GM21786 (cell line): ENCODE measurements around the gene NFIX.

Experiments used
- ATAC-seq: cut with Tn5 transposase; IDR thresholded peaks from one replicate; pipeline ENCODE4 v1.9.1; 2021; ENCODE audit not compliant: unreplicated experiment

Gene NFIX

DNA sequence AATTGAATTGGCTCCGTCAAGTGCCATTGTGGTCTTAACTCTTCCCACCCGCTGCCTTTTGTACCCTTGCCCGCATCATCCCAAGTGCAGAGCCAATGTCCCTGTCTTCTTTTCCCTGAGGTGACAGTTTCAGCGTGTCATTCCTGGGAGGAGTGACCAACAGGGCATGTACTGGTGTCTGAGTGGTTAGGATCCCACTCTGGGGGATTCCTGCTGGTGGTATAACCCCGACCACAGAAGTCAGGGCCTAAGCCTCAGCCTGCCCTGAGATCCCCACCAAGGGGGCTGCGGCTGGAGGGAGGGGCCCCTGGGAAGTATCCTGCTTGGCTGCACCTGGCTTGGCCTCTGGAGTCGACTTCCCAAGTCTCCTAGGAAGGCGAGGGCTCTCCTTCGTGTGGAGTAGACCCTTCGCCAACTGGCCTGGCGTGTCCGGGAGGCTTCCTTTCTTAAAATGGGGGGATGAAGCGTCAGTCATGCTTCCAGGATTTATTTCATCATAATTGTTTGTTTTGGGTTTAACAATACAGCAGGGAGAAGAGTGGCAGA lies 40.6 kb downstream of the NFIX start:
- ATAC-seq: no peak

DNA sequence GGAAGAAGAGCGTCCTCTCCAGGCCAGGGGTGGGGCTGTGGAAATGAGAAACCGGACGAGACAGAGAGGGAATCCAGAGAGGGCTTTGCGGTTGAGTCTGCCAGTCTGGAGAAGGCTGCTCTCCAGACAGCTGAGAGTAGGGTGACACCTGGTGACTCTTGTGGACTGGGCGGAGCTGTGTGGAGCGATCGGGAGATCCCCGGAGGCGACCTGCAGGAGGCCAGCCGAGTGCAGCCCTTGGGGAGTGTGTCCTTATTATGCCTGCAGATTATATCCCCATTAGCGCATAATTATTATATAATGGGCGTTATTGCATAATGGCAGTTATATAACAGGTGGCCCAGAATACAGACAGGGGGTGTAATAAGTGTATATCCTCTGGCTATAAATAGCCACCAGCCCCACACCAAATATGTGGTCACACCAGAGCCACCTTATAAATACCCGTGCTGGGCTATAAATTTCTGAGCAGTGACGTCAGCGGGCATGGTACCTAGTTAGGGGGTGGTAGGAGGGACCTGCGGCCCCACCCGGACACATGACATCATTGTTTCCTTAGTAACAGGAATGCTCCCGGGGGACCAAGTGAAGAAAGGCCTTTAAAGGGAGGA lies 41.2 kb downstream of the NFIX start:
- ATAC-seq: no peak

DNA sequence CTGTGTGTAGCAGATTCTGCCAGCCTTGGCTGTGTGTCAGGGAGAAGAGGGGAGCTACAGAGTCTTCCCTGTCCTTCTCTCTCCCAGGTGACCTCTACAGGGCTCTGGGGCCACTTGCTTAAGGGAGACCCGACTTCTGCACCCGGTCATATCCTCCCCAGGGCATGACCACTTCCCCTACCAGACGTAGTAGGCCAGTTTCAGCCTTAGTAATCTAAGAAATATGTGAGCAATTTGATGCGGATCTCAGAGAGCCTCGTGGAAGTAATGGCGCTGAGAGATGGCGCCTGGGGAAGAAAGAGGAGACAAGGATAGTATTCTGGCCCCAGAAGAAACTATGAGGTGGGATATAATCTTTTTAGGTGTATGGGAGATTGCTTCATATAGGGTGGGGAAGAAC lies 41.9 kb downstream of the NFIX start:
- ATAC-seq: no peak

DNA sequence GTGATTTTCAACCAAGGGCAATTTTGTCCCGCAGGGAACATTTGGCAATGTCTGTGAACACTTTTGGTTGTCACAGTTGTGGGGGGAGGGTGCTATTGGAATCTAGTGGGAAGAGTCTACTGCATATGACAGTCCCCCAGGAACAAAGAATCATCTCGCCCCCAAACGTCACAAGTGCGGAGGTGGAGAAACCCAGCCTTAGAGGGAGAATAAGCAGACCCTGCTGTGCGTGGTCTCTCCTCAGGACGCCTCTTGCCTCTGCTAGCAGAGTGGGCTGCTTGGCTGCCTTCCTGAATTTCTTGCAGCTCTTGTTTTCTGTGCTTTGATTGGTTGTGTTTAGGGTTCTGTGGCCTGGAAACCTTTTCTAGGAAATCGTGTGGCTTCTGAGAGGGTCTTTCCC lies 42.5 kb downstream of the NFIX start:
- no peak for ATAC-seq

DNA sequence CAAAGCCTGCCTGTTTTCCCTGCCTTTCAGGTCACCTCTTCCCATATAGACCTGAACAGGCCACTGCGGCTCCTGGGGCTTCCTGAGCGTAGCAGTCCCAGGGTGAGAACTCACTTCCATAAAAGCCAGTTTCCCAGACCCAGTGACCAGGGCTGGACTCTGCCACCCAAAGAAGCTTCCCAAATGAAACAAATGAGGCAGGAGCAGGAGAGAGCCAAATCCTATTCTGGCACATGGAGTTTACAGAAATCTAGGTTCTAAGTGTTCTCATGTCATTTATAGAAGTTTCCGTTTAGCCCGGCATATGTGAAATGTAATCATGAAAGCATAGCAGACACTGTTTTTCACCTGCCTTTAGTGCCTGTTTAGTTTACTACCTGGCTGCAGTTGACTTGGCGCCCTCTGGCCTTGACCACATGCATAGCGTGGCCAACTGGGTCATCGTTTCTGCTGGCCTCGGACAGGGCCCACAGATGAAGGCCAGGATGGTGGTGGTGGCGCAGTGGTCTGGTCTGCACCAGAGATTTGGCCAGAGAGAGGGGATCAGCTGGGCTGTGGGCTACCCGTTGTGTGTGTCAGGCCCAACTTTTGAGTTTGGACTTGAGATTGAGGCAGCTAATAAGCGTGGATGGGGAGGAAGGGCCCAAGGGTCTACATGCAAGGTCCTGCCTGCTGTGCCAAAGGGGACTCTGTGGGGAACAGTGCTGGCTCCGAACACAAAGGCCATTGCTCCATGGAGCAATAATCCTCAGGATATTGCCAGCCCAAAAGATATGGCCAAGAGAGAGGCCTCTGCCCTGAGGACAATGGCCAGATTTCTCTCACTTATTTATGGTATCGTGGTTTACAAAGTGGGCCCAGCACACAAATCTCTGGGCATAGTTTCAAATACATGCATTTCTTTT lies 43.3 kb downstream of the NFIX start:
- ATAC-seq: no peak

DNA sequence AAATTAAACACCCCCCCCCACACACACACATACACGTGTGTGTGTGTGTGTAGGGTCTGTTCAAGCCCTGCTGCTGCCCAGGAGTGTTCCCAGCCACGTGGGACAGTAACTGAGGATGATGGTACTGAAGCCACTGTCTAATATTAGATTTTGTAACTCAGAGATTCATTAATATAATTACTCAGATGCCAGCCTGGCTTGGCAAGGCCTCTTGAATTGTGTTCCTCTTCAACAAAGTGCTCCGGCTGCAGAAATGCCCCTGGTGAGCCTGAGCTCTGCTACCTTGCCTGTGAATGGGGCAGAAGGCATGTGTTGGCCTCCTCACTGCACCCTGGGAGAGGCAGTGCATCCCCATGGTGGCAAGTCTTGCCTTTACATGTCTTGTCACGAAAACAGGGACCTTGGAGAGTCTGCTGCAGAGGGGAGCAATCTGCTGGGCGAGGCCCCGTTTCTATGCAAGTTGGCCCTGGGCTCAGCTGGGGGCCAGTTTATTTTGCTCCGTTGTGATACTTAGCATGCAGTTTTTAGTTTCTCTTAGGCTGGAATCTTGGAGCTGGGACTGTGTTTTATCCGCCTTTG lies 44.0 kb downstream of the NFIX start:
- no peak for ATAC-seq

DNA sequence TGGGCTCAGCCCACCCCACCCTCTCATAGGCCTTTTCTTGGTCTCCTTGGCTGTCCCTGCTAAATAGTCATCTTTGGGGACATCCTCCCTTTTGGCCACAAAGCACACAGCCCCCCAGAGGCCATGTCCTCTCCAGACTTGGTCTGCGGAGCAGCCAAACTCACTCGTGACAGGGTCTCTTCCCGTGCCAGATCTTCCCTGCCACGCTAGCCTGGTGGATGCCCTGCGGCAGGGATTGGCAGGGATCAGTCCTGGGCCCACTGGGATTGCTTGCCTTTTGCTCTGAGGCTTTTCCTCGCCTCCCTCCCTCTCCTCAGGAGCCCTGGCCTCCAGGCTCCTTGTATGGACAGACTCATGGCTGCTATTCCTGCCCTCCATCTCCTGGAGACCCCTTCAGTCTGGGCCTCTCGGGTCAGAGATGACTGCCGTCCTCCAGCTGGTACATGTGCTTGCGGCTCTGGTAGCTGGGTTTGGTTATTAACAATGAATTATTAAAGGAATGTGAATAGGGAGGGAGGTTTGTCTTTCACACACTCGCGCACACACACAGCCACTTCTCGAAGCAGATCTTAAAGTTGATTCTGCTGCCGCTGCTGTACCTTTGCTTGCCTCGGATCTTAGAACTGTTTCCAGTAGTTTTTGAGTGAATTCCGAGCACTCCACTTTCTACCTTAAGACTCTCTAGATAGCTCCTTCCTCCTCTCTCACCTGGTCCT lies 45.1 kb downstream of the NFIX start:
- no peak for ATAC-seq

DNA sequence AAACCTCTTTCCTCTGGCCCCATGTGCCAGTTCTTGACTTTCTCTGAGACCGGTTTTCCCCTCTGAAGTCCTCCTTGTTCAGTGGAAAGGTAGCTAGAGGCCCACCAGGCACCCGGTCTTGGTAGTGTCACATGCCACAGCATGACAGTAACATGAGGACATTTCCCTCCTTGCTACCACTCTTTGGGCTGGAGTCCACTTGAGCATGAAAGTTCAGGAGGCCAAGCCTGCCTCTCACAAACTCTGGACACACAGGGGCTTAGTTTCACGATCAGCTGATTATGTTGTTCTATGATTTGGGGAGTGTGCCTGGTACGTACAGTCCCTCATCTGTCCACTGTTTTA lies 45.6 kb downstream of the NFIX start:
- no peak for ATAC-seq

DNA sequence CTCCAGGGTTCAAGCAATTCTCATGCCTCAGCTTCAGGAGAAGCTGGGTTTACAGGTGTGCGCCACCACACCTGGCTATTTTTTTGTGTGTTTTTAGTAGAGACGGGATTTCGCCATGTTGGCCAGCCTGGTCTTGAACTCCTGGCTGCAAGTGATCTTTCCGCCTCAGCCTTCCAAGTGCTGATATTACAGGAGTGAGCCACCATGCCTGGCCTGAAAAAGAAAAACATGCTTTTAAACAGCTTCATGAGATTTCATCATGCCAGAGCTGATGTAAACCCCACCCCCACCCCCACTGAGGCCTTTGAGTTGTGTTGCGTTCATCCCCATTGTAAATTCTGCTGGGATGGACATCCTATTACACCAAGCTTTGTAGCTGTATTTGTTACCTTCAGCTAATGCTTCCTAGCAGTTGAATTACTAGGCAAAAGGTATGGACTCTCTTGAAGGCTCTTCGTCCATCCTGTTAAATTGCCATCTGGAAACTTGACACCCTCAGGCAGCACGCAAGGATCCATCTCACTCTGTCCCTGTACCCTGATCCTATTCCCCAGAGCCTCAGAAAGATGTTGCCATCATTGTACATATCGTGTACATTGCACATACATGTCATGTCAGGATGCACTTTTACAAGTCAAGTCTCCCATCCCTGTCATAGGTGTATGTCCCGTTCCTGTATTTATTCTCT lies 47.3 kb downstream of the NFIX start:
- no peak for ATAC-seq

DNA sequence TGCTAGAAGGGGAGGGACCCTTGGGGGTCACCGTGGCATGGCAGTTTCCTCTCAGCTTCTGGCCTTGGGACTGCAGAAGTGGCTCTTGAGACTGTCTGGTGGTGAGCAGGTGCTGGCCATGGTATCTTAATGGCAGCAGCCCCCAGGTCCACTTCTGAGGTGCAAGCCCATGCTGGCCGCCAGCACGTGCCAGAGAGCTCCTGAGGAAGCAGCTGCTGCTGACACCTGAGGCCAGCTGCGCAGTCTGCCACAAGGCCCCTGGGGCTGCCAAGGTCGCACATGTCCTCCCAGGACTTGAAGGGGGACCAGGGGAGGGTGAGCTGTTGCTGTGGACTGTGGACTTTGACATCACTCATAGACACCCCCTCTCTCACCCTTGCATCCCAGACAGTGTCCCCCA lies 48.0 kb downstream of the NFIX start:
- ATAC-seq: no peak

DNA sequence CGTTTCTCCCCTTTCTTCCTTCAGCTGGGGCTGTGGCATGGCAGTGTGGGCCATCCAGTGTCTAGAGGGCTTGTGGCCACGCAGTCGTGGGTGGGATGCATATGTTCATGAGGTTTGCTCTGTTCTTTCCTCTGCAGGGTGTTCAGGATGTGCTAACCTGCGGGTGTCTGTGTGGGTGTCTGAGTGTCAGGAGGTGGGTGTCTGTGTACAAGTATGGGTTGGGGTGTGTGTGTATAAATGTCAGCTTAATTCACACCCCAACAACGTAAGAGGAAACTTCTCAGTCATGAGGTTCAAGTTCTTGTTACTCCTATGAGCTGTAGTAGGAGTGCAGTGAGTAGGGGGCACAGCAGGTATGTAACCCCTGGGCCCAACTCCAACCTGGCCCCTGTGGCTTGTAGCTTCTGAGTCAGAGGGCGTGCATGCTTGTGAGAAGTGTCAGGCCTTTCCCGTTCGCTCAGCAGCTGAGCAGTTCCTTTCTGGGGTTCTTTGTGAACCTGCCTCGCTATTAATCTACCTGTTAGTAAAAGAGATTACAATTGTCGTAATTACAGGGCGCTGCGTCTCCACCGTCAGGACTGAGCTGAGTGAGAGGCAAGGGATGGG lies 49.1 kb downstream of the NFIX start:
- ATAC-seq: no peak

DNA sequence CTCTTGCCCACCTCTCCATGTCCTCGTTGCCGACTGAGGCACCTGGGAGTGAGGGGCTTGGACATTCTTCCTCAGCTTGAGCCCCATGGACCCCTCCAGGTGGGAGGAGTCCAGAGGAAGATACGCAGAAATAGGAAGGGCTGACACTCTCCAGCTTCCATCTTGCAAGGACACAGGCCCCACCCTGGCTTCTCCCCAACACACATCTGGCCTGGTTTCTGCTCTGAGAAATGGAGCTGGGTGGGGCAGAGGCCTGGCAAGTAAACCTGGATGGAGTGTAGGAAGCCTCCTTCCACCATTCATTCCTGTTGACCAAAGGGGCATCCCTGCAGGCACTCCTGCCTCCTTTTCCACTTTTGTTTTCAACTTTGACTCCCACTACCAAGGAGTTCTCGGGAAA lies 50.5 kb downstream of the NFIX start:
- ATAC-seq: no peak

DNA sequence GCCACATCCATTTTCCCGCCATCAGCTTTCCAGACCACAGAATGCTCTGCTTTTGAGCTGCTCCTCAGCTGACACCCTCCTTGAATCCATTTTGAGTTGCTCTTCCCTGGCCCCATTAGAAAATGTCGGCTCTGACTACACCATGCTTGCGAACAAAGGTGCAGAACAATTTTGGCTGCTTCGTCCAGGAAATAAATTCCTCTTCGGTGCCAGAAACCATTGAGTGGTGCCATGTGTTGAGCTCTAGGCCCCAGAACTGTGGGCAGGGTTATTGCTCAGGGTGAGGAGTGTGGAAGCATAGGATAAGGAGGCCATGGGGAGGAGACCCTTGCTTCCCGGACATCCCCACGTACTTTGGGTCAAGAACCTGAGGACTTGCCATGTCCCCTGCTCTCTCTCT lies 52.1 kb downstream of the NFIX start:
- ATAC-seq: no peak

DNA sequence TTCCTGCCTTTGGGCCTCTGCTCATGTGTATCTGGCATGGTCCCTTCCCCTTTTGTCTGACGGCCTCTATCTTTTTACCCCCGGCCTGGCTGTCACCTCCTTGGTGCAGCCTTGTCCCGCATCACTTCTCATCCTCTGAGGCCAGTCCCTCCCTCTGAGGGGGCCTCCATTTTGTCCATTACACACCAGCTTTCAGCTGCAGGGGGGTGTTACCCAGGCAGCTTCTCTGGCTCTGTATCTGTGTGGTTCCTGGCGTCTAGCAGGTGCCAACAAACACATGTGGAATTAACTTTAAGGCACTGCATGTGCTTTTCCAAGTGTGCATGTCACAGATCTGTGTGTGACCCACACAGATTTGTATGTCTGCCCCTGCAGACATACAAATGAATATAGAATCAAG lies 55.0 kb downstream of the NFIX start:
- no peak for ATAC-seq

DNA sequence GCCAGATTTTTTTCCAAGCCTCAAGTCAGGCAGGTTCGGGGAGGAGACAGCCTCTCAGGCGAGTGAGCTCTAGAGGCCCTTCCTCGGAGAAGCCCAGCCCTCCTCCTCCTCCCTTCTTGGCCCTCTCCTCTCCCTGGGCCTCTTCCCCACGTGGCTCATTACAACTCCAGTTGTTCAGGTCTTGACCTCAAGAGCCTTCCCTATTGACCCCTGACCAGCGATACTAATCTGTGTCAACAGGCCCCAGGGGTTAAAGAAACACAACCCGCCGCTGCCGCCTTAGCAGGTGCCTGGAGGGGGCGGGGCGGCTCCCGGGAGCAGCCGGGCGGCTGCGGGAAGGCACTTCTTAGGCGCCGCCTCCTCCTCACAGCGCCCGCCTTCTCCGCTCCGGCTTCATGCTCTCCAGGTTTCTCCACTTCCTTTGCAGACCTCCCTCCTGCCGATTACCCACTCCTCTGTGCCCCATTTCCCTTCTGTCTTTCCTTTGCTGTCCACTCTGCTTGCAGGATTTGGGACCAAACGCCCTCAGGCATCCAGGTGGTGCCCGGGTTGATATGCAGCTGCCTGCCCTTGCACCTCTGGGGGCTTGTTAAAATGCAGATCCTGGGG lies 56.4 kb downstream of the NFIX start:
- ATAC-seq: no peak

DNA sequence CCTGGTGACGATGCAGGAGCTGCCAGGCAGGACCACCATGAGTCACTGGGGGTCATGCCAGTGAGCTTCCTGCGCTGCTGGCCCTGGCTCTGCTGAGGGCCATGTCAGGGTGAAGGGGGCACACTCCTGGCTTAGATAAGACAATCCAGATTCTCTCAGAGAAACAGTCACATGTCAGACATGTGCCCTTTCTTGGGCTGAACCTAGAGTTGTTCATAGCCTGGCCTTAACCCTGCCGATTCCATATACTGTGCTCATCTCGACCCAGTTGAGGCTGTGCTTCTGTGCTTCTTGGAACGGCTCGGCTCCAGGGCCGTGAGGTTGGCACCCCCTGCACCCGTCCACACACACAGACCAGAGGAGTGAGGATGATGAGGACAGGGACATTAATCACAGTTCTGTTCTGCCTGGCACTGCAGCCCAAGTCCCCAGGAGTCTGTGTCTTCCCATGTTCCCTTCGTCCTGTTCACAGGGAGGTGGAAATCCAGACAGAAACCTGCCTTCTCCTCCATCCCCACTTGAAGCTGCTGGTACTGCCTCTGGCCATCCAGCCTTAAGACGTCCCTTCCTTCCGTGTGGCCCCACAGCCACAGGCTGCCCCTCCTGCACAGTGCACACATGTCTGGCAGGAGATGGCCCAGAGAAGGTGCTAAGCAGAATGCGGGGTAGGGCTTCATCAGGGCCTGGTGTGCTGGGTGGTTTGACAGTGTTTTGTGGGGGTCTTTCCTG lies 57.3 kb downstream of the NFIX start:
- ATAC-seq: no peak

DNA sequence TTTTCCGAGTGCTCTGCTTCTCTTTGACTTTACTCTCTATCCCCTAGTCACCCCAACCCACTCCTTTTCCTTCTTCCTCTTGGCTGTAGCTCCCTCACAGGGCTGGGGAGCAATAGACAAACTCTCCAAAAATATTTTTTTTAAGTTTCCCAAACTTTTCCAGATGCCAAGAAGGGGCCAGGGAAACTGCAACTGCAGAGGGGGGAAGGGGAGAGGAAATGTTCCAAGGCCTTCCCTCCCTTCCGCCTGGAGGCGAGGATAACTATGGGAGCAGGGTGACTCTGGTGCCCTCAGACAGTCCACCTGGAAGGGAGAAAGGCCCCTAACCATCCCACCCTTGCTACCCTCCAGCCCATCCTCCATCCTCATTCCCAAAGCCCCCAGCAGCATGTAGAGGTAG lies 58.0 kb downstream of the NFIX start:
- ATAC-seq: no peak

DNA sequence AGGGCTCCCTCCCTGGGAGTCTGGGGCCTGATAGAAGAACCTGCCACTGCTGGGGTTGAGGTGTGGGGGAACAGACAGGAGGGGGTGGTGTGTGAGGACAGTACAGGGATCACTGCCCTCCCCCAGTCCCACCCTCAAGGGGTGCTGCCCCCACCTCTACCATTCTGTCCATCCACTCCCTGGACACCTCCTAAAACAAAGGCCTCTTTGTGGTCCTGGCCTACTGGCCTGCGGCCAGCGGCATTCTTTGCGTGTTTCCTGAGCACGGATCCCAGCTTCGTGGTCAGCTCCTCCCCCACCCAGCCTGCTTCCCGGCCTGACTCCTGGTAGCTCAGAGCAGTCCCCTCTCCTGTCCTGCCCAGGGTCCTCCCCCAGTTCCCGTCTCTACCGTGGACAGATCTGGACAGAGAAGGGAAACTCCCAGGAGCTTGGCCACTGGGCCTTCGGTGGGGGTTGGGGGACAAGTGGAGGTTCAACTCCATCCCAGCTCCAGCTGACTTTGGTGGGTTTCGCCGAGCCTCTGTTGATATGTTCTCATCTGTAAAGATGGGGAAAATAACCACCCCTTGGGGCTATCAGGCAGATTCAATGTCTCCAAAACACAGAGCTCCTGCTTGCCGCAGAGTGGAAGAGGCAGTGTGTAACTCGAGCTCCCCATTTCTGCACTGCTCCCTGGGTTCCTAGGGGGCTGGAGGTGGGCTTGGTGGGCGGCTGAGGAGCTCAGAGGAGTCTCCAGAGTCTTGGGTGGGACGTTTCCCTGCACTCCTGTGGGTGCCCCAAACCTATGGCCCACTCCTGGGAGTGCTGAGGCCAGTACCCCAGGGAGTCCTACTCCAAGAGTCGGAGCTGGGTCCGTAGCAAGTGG lies 58.7 kb downstream of the NFIX start:
- no peak for ATAC-seq
